Muscle layer of colon (tissue), 2 donors: Measurements from ENCODE around the gene FILIP1L.

ENCODE experiments used
- H3K27ac ChIP-seq: one replicate; pipeline ENCODE4 v1.7.0; 2013; ENCODE audit warnings: low read depth, mild to moderate bottlenecking, low read length, moderate library complexity
- H3K27me3 ChIP-seq, 2 donors: one replicate each; pipeline ENCODE4 v1.7.0; 2013; ENCODE audit warnings: low read length in 2 of 2, mild to moderate bottlenecking in 2 of 2; ENCODE audit not compliant: insufficient read depth in 2 of 2, control insufficient read depth in 1 of 2
- H3K36me3 ChIP-seq: one replicate; pipeline ENCODE4 v1.7.0; 2013; ENCODE audit warnings: mild to moderate bottlenecking, low read length; ENCODE audit not compliant: insufficient read depth
- H3K4me1 ChIP-seq: one replicate; pipeline ENCODE4 v1.7.0; 2013; ENCODE audit warnings: mild to moderate bottlenecking, low read length; ENCODE audit not compliant: insufficient read depth
- H3K4me3 ChIP-seq, 2 donors: one replicate each; pipeline ENCODE4 v1.7.0; 2013; ENCODE audit warnings: low read length in 2 of 2, low read depth in 1 of 2, mild to moderate bottlenecking in 1 of 2, moderate library complexity in 1 of 2
- H3K9ac ChIP-seq: one replicate; pipeline ENCODE4 v1.7.0; 2013; ENCODE audit warnings: low read length
- H3K9me3 ChIP-seq: one replicate; pipeline ENCODE4 v1.7.0; 2013; ENCODE audit warnings: mild to moderate bottlenecking, low read length
- donor health status: abdominal sarcoma.
- donor health status: Adenocarcinoma of cecum.

The FILIP1L gene

DNA sequence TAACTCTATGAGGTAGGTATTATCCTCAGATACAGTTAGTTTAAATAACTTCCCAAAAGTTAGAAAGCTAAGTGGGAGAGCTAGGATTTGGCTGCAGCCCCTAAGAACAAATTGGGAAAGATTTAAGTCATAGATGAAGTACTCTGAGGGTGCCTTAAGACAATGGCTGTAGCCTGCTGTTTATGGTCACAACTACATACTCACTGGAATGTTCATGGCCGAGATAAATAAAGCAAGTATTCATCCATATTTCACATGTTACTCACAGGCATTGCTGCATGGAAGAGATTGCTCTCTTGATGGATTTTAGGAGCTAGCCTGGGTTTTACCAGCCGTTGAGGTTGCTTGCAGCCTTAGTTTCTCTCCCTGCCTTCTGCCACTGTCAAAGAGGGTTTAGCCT, 151.6 kb downstream of the FILIP1L start:
- Histone ChIP-seq H3K27me3 (no peaks in the 10 kb centered on the region), H3K36me3 (no peaks in the 10 kb centered on the region), H3K27ac (no peak overlapping the region), H3K4me3 (no peak overlapping the region), H3K4me1 (peaks cover 45% of the 10 kb centered on the region), H3K9ac (no peak overlapping the region), H3K9me3 (no peaks in the 10 kb centered on the region)

DNA sequence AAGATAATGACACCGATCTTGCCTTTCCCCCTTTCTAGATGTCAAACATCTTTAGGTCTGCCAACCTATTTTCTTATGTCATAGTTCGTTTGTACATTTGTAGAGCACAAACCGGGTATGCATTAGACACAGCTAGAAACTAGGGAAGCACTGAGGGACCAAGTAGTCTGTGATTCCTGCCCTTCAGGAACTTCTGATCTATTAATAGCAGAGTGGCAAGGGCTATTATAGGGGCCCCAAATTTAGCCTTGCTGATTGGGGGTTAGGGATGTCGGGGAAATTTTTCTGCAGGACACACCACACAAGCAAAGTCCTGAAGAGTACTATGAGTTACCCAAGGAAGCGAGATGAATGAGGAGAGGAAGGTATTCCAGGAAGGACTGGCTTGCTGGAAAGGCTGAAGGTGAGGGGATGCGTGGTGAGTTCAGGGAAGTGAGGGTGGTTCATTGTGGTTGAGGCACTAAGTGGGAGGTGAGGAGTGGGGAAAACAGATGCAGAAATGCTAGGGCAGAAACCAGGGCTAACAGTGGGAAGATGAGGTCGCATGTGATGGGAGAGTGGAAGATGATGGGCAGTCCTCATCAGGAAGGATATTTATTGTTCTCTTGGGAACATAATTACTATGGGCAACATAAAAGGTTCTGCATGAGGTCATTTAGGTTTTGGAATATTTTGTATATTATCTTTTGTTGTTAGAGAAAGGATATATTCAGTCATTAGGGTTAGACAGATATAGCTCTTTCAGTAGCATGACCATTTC, 152.4 kb downstream of the FILIP1L start:
- no peaks in the 10 kb centered on the region for H3K36me3 ChIP-seq
- H3K27ac ChIP-seq = peak overlapping the region; percentile 3
- peaks cover 41% of the 10 kb centered on the region for H3K4me1 ChIP-seq
- no peaks in the 10 kb centered on the region for H3K27me3 ChIP-seq
- no peaks in the 10 kb centered on the region for H3K9me3 ChIP-seq
- no peak overlapping the region for H3K9ac ChIP-seq
- H3K4me3 ChIP-seq = no peak overlapping the region

DNA sequence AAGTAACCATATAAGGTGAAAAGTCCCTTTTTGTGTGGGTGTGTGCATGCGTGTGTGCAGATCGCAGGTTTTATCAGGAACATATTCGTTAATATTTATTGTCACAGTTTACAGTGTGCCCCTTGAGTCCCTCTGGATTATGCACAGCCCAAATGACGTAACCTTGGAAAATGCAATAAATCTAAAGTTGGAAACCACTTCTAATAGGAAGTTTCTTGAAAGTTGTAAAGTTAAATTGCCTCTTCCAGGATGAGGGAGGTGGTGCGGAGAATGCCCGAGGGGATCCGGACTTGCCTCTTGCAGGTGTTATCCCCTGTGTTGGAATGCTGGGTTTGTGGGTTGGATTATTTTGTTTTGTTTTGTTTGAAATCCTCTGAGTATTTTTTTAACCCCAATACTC, 153.4 kb downstream of the FILIP1L start:
- Histone ChIP-seq H3K27ac (no peak overlapping the region), H3K4me3 (peak overlapping the region in 1 of 2 donors; percentile 19), H3K4me1 (peaks cover 36% of the 10 kb centered on the region), H3K9ac (no peak overlapping the region), H3K36me3 (no peaks in the 10 kb centered on the region), H3K27me3 (no peaks in the 10 kb centered on the region), H3K9me3 (no peaks in the 10 kb centered on the region)

DNA sequence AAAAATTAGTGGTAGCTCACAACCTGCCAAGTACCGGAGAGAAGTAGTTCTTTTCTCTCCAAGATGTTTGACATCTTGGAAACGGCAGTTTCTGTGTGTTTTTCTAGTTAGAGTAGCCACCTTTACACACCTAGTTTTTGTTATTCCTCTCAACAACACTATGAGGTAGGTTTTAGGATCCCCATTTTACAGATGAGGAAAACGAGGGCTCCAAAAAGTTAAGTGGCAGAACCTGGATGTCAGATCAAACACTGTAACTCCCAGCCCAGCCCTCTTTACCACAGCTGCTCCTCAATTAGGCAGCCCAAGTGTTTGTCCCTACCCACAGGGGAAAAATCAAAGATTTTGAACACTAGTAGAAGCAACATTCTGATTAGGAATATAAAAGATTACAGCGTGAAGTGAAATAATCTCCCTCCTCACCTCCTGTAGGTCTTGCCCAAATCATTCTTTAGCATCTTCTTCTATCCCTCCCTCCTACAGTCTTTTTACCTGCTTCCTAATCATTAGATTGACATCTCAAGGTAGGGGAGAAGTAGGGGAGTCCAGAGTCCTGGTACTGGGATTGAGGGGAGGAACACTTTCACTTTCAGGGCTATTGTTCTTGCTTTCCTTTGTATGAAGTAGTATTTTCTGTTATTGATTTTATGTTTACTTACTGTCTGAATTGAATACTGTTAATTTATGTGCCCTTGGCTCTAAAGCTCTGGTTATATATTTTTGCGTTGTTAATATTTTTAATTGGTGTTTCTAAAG, 154.0 kb downstream of the FILIP1L start:
- Histone ChIP-seq H3K9ac (no peak overlapping the region), H3K27ac (peak overlapping the region; percentile 40), H3K27me3 (no peaks in the 10 kb centered on the region), H3K4me3 (peak overlapping the region in 1 of 2 donors; percentile 19), H3K4me1 (peaks cover 31% of the 10 kb centered on the region), H3K9me3 (no peaks in the 10 kb centered on the region), H3K36me3 (no peaks in the 10 kb centered on the region)

DNA sequence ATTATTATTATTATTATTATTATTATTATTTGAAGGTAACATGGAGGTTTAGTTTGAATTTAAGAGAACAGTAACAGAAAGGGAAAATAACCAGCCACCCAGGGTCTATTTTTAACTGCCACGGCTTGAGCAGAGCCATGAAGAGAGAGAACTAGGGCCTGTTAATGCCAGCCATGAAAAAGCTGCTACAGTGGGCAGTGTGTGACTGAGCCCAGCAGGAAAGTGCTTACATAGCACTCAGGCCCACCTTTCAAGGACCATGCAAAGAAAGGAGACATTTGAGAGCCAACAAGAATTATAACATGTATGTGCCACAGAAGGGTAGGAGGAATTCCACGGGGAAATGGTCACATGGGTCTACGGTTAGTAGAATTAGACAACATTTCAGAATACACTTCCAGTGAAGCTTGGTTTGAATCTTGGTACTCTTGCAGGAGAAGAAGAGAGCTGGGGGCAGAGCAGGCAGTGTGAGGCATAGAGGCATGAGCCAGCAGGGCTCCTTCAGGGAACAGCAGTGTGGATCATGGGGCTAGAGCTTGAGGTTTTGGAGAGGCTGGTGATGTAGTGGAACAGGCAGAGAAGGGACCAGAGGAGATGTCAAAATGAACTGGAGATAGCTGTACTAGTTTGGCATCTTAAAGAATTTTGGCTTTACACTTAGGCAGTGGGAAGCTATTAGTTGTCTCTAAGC, 155.9 kb downstream of the FILIP1L start:
- H3K27me3 ChIP-seq = no peaks in the 10 kb centered on the region
- no peaks in the 10 kb centered on the region for H3K36me3 ChIP-seq
- peaks cover 31% of the 10 kb centered on the region for H3K4me1 ChIP-seq
- H3K27ac ChIP-seq = peak overlapping the region; percentile 19
- H3K9ac ChIP-seq = no peak overlapping the region
- H3K4me3 ChIP-seq = no peak overlapping the region
- no peaks in the 10 kb centered on the region for H3K9me3 ChIP-seq

DNA sequence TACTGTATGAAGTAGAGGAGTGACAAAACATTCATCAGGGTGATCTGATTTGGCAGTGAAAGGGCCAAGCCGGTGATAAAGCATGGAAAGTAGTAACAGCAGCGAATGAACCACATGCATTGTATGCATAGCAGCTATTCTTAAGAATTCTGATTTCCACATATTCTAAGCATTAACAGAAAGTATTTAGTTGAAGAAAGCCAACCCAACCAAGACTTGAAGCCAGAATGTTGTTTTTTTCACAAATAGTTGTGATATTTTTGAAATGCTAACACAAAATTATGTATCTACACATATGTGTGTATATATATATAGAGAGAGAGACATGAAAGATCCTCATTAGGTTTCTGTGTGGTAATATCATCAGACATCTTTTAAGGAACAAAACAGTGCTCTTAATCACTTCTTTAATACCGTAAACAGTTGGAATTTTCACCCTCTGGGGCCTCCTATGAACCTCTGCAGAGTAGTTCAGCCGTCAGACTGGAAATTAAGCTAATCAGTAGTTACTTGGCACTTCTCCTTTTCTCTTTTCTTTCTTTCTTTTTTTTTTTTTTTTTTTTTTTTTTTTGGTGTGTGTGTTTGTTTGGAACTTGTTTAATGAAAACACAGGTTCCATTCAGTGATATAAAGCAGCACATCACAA, 157.0 kb downstream of the FILIP1L start:
- Histone ChIP-seq H3K9ac (no peak overlapping the region), H3K9me3 (no peaks in the 10 kb centered on the region), H3K4me3 (no peak overlapping the region), H3K36me3 (no peaks in the 10 kb centered on the region), H3K27me3 (no peaks in the 10 kb centered on the region), H3K27ac (no peak overlapping the region), H3K4me1 (peaks cover 21% of the 10 kb centered on the region)

DNA sequence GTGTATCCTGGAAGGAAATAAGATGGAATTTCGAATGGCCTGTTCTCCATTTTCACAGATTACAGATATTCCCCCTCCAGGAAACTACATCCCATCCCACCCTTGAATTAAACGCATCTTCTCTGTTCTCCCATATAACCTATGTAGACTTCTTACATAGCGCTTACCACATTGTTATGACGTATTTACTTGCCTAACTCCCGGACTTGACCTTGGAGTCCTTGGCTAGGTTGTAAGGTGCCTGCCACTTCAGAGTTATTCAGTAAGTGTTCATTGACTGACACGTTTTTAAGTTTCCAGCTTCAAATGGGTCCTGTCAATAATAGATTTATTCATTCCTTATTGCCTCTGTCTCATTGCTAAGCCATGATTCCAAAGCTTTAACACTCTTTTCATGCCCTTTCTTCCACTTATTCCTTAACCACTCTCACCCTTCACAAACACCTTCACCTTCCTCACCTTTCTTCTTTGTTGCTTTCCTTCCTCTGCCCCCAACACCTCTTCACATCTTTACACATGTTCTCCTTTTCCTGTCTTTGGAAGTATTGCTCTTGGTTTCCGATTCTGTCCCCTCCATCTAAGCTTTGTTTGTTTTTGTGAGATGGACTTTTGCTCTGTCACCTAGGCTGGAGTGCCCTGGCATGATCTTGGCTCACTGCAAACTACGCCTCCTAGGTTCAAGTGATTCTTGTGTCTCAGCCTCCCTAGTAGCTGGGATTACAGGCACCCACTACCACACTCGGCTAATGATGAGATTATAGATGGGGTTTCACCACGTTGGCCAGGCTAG, 158.3 kb downstream of the FILIP1L start:
- Histone ChIP-seq H3K4me3 (no peak overlapping the region), H3K36me3 (no peaks in the 10 kb centered on the region), H3K4me1 (peaks cover 16% of the 10 kb centered on the region), H3K9me3 (no peaks in the 10 kb centered on the region), H3K27me3 (no peaks in the 10 kb centered on the region), H3K27ac (no peak overlapping the region), H3K9ac (no peak overlapping the region)

DNA sequence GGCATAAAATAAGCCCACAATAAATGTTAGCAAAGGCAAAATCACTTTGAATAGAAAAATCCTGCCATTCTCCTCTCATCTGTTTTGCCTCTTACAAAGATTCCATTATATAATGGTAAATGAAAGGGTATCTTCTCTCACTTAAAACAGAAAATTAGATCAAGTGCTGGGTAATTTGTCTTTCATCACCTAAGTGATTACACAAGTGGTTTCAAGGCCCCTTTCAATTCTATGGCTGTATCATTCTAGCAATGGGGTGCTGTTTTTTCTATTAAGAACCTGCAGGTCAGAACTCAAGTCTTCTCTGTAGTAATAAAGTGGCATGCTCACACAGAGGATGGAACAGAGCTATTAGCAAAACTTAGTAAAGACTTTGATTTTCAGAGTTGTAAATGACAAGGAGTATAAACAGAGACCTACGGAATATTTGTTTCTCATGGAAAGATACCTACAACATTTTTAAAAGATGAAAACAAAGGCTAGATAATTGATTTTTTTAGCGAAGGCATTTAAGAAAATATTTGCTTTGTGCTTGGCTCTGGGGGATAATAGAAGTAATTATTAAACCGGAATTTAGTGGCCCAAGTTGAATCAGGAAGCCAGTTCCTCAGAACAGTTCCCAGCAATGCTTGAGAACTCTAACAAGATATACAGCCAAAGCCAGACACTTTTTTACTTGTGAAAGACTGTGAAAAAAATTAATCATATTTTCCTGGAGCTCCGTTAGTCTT, 159.2 kb downstream of the FILIP1L start:
- H3K36me3 ChIP-seq = no peaks in the 10 kb centered on the region
- H3K4me3 ChIP-seq = no peak overlapping the region
- peaks cover 7% of the 10 kb centered on the region for H3K4me1 ChIP-seq
- no peak overlapping the region for H3K9ac ChIP-seq
- H3K27ac ChIP-seq = no peak overlapping the region
- no peaks in the 10 kb centered on the region for H3K27me3 ChIP-seq
- no peaks in the 10 kb centered on the region for H3K9me3 ChIP-seq

DNA sequence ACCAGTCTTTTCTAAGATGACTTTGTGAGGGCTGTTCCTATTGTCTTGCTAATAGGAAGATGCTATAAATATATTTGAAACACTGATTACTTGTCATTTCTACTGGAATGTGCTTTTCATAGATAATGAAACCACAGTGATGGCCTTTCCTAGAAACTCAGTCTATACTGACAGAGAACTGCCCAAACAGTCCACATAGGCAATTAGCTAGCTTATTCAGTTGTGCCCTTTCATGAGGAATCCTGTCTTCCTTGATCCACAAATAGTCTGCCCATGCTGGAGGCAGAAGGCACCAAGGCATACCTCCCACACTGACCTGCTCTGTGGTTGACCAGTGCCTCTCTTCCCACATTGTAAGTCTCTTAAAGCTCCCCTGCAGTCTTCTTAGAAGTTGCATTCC, 160.7 kb downstream of the FILIP1L start:
- Histone ChIP-seq H3K27me3 (no peaks in the 10 kb centered on the region), H3K27ac (no peak overlapping the region), H3K4me1 (peaks cover 5% of the 10 kb centered on the region)

DNA sequence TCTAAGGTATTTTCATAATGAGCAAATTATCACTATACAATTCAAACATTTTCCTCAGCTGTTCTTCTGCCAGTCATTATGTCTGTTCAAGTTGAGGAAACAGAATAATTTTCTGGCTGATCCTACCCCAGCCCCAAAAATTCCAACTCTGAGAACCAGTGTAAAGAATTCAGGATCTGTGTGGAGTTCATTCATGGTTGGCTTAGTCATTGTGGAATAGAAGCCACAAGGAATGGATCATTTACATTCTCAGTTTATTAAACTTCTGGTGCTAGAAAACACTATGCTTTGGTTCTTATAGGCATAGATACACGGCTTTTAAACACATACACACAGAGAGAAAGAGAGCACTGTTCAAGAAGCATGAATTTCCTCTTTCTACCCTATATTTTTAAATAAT, 162.0 kb downstream of the FILIP1L start:
- no peaks in the 10 kb centered on the region for H3K4me1 ChIP-seq
- H3K9me3 ChIP-seq = no peaks in the 10 kb centered on the region
- no peak overlapping the region for H3K27ac ChIP-seq

More for the DNA sequence above, 160.7 kb downstream of the FILIP1L start:
- Histone ChIP-seq H3K36me3 (no peaks in the 10 kb centered on the region), H3K9me3 (no peaks in the 10 kb centered on the region), H3K4me3 (no peak overlapping the region), H3K9ac (no peak overlapping the region)

More for the DNA sequence above, 162.0 kb downstream of the FILIP1L start:
- H3K36me3 ChIP-seq = no peaks in the 10 kb centered on the region
- no peak overlapping the region for H3K9ac ChIP-seq
- no peaks in the 10 kb centered on the region for H3K27me3 ChIP-seq
- H3K4me3 ChIP-seq = no peak overlapping the region
